ENCODE results near the gene PNMA8A.
"Not testable (repeated sequence)": the region's sequence is repeated elsewhere in the genome, so short reads cannot be mapped to it uniquely, and the experiment has no call there.

The PNMA8A gene

DNA sequence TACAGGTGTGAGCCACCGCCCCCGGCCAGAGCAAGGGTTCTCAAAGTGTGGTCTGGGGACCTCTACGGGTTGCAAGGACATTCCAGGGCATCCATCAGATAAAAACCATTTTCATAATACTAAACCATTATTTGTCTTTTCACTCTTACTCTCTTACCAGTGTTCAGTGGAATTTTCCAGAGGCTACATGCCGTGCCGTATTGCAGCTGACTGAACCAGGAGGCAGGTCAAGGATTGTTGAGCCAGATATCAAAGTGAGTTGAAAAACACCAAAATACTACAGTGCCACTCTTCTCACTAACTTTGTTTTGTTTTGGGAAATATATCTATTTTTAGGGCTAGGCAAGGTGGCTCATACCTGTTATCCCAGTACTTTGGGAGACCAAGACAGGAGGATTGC, 31.5 kb upstream of the PNMA8A start:
- Histone ChIP-seq H3K4me1 (peaks cover 0 to 6% (median 2%) of the 10 kb centered on the region in 4 donors), H3K27ac (no peak overlapping the region), H3K4me3 (no peak overlapping the region), H3K27me3 (no peaks in the 10 kb centered on the region), H3K9me3 (no peaks in the 10 kb centered on the region), H3K36me3 (no peaks in the 10 kb centered on the region)
- TF ChIP-seq, protein P1, sequence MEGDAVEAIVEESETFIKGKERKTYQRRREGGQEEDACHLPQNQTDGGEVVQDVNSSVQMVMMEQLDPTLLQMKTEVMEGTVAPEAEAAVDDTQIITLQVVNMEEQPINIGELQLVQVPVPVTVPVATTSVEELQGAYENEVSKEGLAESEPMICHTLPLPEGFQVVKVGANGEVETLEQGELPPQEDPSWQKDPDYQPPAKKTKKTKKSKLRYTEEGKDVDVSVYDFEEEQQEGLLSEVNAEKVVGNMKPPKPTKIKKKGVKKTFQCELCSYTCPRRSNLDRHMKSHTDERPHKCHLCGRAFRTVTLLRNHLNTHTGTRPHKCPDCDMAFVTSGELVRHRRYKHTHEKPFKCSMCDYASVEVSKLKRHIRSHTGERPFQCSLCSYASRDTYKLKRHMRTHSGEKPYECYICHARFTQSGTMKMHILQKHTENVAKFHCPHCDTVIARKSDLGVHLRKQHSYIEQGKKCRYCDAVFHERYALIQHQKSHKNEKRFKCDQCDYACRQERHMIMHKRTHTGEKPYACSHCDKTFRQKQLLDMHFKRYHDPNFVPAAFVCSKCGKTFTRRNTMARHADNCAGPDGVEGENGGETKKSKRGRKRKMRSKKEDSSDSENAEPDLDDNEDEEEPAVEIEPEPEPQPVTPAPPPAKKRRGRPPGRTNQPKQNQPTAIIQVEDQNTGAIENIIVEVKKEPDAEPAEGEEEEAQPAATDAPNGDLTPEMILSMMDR (IDR thresholded peaks at IDR 0.05) = no peak
- intact Hi-C loops (cut with DNase I; ENCODE audit: low total_unique reads) = no loop called here
- no peak for DNase-seq

DNA sequence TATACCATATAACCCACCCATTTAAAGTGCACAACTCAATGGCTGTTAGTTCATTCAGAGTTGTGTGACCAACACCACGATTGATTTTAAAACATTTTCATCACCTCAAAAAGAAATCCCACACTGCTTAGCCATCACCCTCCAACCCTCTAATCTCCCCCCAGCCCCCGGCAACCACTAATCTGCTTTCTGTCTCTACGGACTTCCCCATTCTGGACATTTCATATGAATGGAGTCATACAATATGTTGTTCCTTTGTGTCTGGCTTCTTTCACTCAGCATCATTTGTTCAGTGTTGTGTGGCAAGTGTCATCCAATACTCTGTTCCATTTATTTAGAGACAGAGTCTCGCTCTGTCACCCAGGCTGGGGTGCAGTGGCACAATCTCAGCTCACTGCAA, 28.3 kb upstream of the PNMA8A start:
- no peaks in the 10 kb centered on the region for H3K27me3 ChIP-seq
- H3K4me1 ChIP-seq = peaks cover 0 to 14% (median 8%) of the 10 kb centered on the region in 4 donors
- intact Hi-C loops (cut with DNase I; ENCODE audit: low total_unique reads) = no loop called here
- DNase-seq = no peak
- no peaks in the 10 kb centered on the region for H3K9me3 ChIP-seq
- no peaks in the 10 kb centered on the region for H3K36me3 ChIP-seq
- TF ChIP-seq, protein P1 (IDR thresholded peaks at IDR 0.05) = no peak
- no peak overlapping the region for H3K4me3 ChIP-seq
- H3K27ac ChIP-seq = no peak overlapping the region

DNA sequence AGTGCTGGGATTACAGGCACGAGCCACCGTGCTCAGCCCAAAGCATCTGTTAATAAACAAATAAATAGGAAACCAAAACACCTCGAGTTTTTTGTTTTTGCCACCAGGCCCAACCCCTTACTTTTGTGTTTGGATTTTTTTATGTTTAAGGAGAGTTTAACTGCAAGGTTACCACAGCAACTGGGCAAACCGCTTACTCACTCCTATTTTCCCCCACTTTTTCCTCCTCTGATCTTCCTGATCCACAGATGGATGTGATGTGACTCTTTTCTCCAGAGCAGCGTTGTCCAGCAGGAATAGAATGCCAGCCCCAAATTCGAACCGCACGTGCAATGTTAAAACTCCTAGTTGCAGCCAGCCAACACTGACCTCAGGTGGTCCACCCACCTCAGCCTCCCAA, 26.4 kb upstream of the PNMA8A start:
- peaks cover 0 to 14% of the 10 kb centered on the region in 2 donors for H3K27me3 ChIP-seq
- intact Hi-C loops (cut with DNase I; ENCODE audit: low total_unique reads) = no loop called here

DNA sequence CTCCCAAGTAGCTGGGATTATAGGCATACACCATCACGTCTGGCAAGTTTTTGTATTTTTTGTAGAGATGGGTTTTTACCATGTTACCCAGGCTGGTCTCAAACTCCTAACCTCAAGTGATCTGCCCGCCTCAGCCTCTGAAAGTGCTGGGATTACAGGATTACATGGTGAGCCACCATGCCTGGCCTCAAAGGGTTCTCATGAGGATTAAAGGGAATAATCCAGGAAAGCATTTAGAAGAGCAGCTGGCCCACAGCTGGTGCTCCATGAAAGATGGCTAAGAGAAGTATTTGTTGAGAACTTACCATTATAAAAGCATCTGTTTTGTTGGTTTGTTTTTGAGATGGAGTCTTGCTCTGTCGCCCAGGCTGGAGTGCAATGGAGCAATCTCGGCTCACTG, 25.5 kb upstream of the PNMA8A start:
- H3K36me3 ChIP-seq; intact Hi-C loops (cut with DNase I; ENCODE audit: low total_unique reads); DNase-seq; H3K27ac ChIP-seq; H3K4me3 ChIP-seq; H3K9me3 ChIP-seq: not testable (repeated sequence)
- H3K27me3 ChIP-seq = peaks cover 0 to 20% of the 10 kb centered on the region in 2 donors
- H3K4me1 ChIP-seq = peaks cover 0 to 40% (median 25%) of the 10 kb centered on the region in 4 donors

More for the DNA sequence above, 26.4 kb upstream of the PNMA8A start:
- DNase-seq = no peak
- Histone ChIP-seq H3K27ac (no peak overlapping the region), H3K9me3 (no peaks in the 10 kb centered on the region), H3K36me3 (no peaks in the 10 kb centered on the region), H3K4me1 (peaks cover 0 to 31% (median 21%) of the 10 kb centered on the region in 4 donors), H3K4me3 (no peak overlapping the region)
- TF ChIP-seq, protein P1 (IDR thresholded peaks at IDR 0.05) = no peak

DNA sequence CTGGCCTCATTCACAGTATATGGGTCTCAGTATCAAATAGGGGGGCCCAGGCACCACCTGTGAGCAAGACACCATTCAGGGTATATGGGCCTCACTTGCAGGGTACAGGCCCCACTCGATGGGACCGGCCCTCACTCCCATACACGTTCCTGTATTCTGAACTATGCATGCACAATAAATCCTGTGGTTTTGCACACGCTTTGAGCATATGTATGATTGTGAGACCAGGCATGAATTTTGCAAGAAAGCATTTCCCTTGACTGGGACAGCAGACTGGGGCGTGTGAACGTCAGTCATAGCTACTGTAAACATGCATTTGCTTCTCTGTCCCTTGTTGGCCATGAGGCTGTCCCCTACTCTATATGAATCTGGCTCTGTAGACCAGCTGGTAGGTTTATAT, 24.9 kb upstream of the PNMA8A start:
- Histone ChIP-seq H3K27ac (no peak overlapping the region), H3K4me1 (peaks cover 0 to 44% (median 25%) of the 10 kb centered on the region in 4 donors), H3K9me3 (no peaks in the 10 kb centered on the region), H3K4me3 (no peak overlapping the region), H3K27me3 (peaks cover 0 to 25% of the 10 kb centered on the region in 2 donors), H3K36me3 (no peaks in the 10 kb centered on the region)
- intact Hi-C loops (cut with DNase I; ENCODE audit: low total_unique reads) = no loop called here
- TF ChIP-seq, protein P1 (IDR thresholded peaks at IDR 0.05) = no peak
- DNase-seq = no peak

DNA sequence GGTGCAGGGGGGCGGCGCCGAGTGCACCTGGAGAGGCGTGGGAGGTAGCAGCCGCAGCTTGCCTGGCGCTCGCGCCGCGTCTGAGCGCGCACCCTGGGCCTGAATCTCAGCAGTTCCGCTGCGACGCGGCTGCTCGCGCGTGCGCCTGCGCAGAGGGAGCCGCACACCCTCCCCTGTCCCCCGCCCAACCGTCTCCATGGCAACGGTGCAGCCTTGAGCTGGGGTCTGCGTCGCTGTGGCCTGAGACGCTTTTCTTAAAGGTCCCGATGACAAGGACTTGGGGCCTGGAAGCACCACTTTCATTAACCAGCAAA, 24.4 kb upstream of the PNMA8A start, which contains the start of gene PNMA8B:
Gene PNMA8B, minus strand, starts transcription at position 82 of the 314 bp plus-strand sequence. CDS start 402 bp downstream, outside the sequence.
- H3K9me3 ChIP-seq = no peaks in the 10 kb centered on the region
- H3K27ac ChIP-seq = no peak within 1 kb of the TSS
- intact Hi-C loops (cut with DNase I; ENCODE audit: low total_unique reads) = no loop called here
- TF ChIP-seq, protein P1 (IDR thresholded peaks at IDR 0.05) = no peak
- peak within 1 kb of the TSS; percentile 34 to 38 for H3K4me3 ChIP-seq
- no peaks in the 10 kb centered on the region for H3K36me3 ChIP-seq
- DNase-seq = peak in 1 of 2 donors; percentile 69
- peaks cover 0 to 25% of the 10 kb centered on the region in 2 donors for H3K27me3 ChIP-seq
- peaks cover 0 to 41% (median 25%) of the 10 kb centered on the region in 4 donors for H3K4me1 ChIP-seq

Data from tibial artery (tissue), 4 donors.